DND-41 (cell line): Measurements from ENCODE around the gene ELOA.

Source experiments
- ATAC-seq: fragments of 200-7000 bp; cut with Tn5 transposase; 3 replicates; pipeline ENCODE4 v1.9.1; 2021; ENCODE audit warnings: low read depth; ENCODE audit not compliant: insufficient read depth
- DNase-seq: peaks from one replicate; pipeline ENCODE4 v3.0.0-alpha.2; 2020
- H2AFZ ChIP-seq: 2 replicates; pipeline ENCODE4 v1.6.0; 2012; ENCODE audit warnings: low read depth, low read length
- H3K27ac ChIP-seq: 2 replicates; pipeline ENCODE4 v1.5.1; 2012; ENCODE audit warnings: low read length, inconsistent platforms
- H3K27me3 ChIP-seq: fragments of 200-600 bp; sonication (generic); 2 replicates; pipeline ENCODE4 v1.6.0; 2012; ENCODE audit warnings: low read length, mild to moderate bottlenecking, inconsistent platforms; ENCODE audit not compliant: insufficient read depth, poor library complexity
- H3K36me3 ChIP-seq: 2 replicates; pipeline ENCODE4 v1.5.1; 2012; ENCODE audit warnings: low read length, inconsistent platforms; ENCODE audit not compliant: insufficient read depth
- H3K4me1 ChIP-seq: 2 replicates; pipeline ENCODE4 v1.5.1; 2012; ENCODE audit warnings: mild to moderate bottlenecking, low read length; ENCODE audit not compliant: insufficient read depth
- H3K4me2 ChIP-seq: 2 replicates; pipeline ENCODE4 v1.6.0; 2012; ENCODE audit warnings: mild to moderate bottlenecking, moderate library complexity, low read length, inconsistent platforms; ENCODE audit not compliant: insufficient read depth
- H3K4me3 ChIP-seq, 2 experiments: fragments of 200-600 bp in 1 of 2; shearing (Covaris generic) in 1 of 2; 2 replicates each; pipeline ENCODE4 v1.5.1; 2012 to 2016; ENCODE audit warnings: inconsistent platforms in 2 of 2, low read length in 2 of 2, mild to moderate bottlenecking in 2 of 2, low read depth in 1 of 2, moderate library complexity in 1 of 2
- H3K79me2 ChIP-seq: 2 replicates; pipeline ENCODE4 v1.6.0; 2012; ENCODE audit warnings: low read length, inconsistent platforms; ENCODE audit not compliant: insufficient read depth
- H3K9ac ChIP-seq: 2 replicates; pipeline ENCODE4 v1.6.0; 2012; ENCODE audit warnings: low read depth, mild to moderate bottlenecking, inconsistent platforms, low read length, moderate library complexity
- H3K9me3 ChIP-seq: 2 replicates; pipeline ENCODE4 v1.5.1; 2012; ENCODE audit warnings: low read length, moderate library complexity, mild to moderate bottlenecking, inconsistent platforms; ENCODE audit not compliant: insufficient read depth, severe bottlenecking
- H4K20me1 ChIP-seq: 2 replicates; pipeline ENCODE4 v1.6.0; 2012; ENCODE audit warnings: low read length; ENCODE audit not compliant: insufficient read depth
- CTCF ChIP-seq: IDR thresholded peaks from 2 replicates; pipeline ENCODE4 v1.5.1; 2012; ENCODE audit warnings: borderline replicate concordance, low read length, moderate library complexity, mild to moderate bottlenecking; ENCODE audit not compliant: poor library complexity, severe bottlenecking; ENCODE audit errors: extremely low read depth
- EZH2 ChIP-seq: IDR thresholded peaks from 3 replicates; pipeline ENCODE4 v1.6.1; 2012; ENCODE audit warnings: borderline replicate concordance, low read depth, mild to moderate bottlenecking, moderate library complexity, low read length, inconsistent platforms; ENCODE audit not compliant: severe bottlenecking

ELOA gene

DNA sequence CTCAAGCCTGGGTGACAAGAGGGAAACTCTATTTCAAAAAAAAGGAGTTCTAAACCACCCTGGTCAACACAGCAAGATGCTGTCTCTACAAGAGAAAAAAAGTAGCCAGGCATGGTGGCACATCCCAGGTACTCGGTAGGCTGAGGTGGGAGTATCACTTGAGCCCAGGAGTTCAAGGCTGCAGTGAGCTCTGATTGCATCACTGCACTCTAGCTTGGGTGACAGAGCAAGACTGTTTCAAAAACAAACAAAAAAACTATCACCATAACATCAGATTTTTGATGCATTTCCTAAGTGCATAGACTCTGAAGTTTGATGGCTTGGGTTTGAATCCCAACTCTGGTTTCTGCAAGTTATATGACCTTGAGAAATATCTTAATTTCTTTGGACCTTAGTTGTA is 9.6 kb downstream of the ELOA start:
- Histone ChIP-seq H3K79me2 (peaks cover 32% of the 10 kb centered on the region), H3K9me3 (no peaks in the 10 kb centered on the region), H3K27me3 (no peaks in the 10 kb centered on the region), H4K20me1 (peaks cover 21% of the 10 kb centered on the region), H3K4me2 (no peak overlapping the region), H3K4me1 (no peaks in the 10 kb centered on the region), H3K36me3 (peaks cover 86% of the 10 kb centered on the region), H3K9ac (no peak overlapping the region), H3K4me3 (no peak overlapping the region), H2AFZ (no peak overlapping the region), H3K27ac (no peak overlapping the region)
- DNase-seq = no peak
- TF ChIP-seq EZH2 (no peak), CTCF (no peak)
- no peak for ATAC-seq

DNA sequence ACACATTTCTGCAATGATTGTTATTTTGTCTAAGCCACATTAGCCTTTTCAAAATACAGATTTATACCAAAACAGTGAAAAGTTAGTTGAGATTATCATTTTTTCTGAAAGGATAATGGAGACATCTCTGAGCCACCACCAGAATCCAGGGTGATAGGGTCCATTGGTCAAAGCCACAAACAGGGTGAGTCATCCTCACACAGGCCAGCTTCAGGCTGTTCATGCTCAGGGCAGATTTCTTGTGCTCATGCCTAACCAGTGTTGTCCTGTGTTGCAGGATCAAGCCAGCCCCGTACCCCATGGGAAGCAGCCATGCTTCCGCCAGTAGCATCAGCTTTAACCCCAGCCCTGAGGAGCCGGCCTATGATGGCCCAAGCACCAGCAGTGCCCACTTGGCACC is 13.4 kb downstream of the ELOA start:
- H3K4me2 ChIP-seq = no peak overlapping the region
- no peaks in the 10 kb centered on the region for H3K9me3 ChIP-seq
- H3K4me1 ChIP-seq = no peaks in the 10 kb centered on the region
- H3K27me3 ChIP-seq = no peaks in the 10 kb centered on the region
- no peak for TF ChIP-seq EZH2
- no peak for TF ChIP-seq CTCF
- H3K4me3 ChIP-seq = no peak overlapping the region
- H4K20me1 ChIP-seq = peaks cover 12% of the 10 kb centered on the region
- peaks cover 97% of the 10 kb centered on the region for H3K36me3 ChIP-seq
- no peak overlapping the region for H2AFZ ChIP-seq
- no peak overlapping the region for H3K27ac ChIP-seq
- no peak for DNase-seq
- peaks cover 6% of the 10 kb centered on the region; the same call in 1 of the 2 replicates for H3K79me2 ChIP-seq
- ATAC-seq = no peak
- no peak overlapping the region for H3K9ac ChIP-seq

GRCh38 chr1:23757812-23758211 is 14.5 kb downstream of the ELOA start:
- Histone ChIP-seq H4K20me1 (peaks cover 6% of the 10 kb centered on the region; the same call in 1 of the 2 replicates), H3K9me3 (no peaks in the 10 kb centered on the region), H2AFZ (no peak overlapping the region), H3K27me3 (no peaks in the 10 kb centered on the region), H3K4me2 (no peak overlapping the region), H3K4me1 (no peaks in the 10 kb centered on the region), H3K27ac (no peak overlapping the region), H3K4me3 (no peak overlapping the region), H3K36me3 (peaks cover 94% of the 10 kb centered on the region), H3K79me2 (no peaks in the 10 kb centered on the region), H3K9ac (no peak overlapping the region)
- DNase-seq = no peak
- TF ChIP-seq CTCF (no peak), EZH2 (no peak)
- no peak for ATAC-seq

DNA sequence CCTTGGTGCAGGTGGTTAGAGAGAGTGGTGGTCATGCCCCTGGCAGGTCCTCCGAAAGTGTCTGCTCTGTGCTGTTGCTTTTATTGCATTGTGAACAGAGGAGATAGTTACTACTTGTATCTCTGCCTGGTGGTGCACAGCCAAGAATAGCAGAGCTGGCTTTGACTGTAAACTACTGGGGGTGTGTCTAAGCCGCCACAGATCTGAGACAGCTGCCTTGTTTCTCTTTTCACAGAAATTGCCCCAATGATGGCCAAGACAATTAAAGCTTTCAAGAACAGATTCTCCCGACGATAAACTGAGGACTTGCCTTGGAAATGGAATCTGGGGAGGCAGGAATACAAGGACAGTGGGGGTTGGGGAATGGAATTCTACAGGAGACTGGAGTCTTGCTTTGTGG is 16.0 kb downstream of the ELOA start:
- Histone ChIP-seq H3K27ac (no peak overlapping the region), H3K36me3 (peaks cover 88% of the 10 kb centered on the region), H3K79me2 (no peaks in the 10 kb centered on the region), H2AFZ (no peak overlapping the region), H3K4me1 (no peaks in the 10 kb centered on the region), H3K4me2 (no peak overlapping the region), H4K20me1 (peaks cover 6% of the 10 kb centered on the region), H3K9me3 (no peaks in the 10 kb centered on the region), H3K9ac (no peak overlapping the region), H3K27me3 (no peaks in the 10 kb centered on the region), H3K4me3 (no peak overlapping the region)
- TF ChIP-seq CTCF = no peak
- no peak for TF ChIP-seq EZH2
- DNase-seq = no peak
- ATAC-seq = no peak
